GM18499 (cell line): ENCODE measurements around the gene SLCO1A2.

Experiments used
- ATAC-seq: cut with Tn5 transposase; IDR thresholded peaks from one replicate; pipeline ENCODE4 v1.9.1; 2021; ENCODE audit warnings: moderate number of reproducible peaks; ENCODE audit not compliant: insufficient read depth, unreplicated experiment

SLCO1A2 gene

DNA sequence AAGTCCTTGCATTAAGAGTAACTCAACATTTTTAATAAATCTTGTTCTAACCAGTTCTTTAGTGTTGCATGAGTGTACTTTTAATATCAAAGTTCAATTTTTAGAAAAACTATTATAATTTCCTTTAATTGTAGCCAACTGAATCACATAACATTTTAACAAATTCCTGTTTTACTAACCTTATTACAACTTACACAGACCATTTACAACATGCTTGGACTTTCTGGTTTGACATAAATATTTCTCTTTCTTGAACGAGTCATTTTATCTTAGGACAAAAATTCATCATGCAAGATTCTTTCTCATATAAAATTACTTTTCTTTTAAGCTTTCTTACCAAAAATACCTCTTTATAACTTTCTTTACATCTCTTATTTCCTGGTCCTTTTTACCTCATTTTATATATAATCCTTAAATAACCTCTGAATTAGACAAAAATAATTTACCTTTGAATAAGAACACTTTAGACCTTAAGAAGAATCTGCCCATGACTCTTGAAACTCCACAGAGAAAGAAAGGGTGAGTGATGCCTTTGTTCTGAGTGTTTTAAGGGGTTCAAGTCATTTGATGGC, 3.9 kb downstream of the SLCO1A2 start:
- no peak for ATAC-seq

DNA sequence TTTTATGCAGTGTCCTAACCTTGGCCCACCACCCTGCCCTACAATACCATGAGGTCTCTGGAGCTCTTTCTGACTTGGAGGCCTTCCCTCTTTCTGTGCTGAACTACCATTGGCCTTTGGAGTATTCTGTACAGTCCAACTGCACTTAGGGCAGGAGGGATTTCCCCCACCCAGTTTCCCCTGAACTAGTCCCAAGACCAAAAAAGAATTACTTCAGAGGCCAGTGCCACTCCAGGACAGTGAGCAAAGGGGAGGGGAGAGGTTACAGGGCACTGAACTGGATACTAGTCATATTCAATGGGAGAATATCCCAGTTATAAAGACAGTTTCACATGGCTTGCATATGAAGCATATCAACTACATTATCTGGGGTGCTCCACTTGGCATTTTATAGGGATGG, 6.1 kb downstream of the SLCO1A2 start:
- no peak for ATAC-seq

DNA sequence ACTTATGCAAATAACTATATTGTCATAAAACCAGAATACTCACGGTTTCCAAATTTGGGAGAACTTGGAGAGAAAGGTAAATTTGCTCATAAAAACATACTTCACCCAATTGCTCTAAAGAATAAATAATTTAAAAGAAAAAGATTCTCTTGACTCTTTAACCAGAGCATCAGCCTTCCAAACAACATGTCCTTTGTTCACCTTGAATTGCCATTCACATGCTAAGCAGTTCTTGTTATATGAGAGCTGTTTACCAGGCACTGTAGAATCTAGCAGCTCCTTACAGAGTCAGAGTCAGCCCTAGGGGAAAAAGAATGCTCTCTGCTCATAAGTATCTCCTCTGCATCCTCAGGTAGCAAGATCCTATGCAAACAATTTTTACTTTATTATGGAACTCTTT, 10.2 kb downstream of the SLCO1A2 start:
- ATAC-seq = no peak

DNA sequence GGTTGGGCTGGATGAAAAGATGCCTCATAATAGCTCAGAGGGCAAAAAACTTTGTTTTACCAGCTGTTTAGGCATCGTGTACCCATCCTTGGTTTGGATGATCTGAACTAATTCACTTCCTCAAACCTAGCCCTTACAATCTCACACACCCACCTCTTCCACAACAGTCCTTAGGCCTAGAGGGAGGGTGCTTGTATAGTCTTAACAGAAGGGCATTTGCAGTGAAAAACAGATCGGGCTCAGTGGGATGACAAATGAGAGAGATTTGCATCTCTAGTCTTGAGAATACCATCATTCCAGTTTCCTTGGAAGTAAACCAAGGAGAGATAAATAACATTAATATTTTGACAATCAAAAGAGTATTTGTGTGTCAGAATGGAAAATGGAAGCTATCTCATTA, 11.0 kb downstream of the SLCO1A2 start:
- no peak for ATAC-seq

DNA sequence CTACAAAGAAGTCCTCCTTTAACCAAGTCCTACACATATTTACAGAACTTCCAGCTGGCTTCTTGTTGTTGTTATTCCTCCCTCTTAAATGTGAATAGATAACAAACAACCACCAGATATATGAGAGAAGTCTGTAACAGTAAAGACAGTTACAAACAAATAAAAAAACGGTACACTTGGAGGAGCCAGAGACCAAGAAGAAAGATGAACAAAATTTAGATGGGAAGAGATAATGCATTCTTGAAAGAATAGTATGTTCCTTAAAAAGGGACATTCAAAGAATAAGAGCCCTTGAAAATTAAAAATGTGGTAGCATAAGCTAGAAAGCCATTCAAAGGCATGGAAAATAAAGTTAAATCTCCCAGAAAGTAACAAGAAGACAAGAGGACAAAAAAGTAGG, 25.9 kb downstream of the SLCO1A2 start:
- no peak for ATAC-seq

DNA sequence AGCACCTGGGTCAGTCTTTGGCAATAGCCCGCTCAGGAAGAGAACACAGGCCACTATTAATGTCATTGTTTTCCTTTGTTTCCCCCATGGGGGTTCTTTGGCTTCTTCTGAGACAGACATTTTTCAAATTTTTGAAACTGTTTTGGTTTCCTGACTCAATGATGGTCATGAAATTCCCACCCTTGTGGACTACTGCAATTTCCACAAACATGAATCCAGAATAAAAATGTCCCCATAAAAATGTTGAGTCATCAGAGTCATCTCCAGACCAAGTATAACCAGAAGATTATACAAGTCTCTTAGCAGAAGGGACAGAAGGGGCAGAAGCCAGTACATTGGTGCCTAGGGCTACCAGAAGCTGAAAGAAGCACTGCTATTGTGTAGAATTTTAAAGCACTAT, 29.1 kb downstream of the SLCO1A2 start:
- no peak for ATAC-seq

DNA sequence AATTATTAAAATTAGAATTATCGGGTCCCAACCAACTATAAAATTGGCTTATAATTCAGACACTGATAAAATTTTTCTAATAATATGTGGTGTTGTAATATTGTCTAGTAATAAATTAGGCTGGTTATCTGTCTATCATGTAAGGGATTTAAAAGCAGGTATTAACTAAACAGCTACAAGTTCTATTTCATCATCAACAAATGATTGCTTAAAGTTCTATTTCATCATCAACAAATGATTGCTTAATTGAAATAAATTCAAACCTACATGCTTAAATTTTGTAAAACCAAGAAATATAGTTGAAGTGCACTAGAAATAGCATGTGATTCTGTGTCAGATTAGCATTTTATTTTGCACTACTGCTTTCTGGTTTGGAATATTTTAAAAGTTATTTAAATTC, 34.1 kb downstream of the SLCO1A2 start:
- no peak for ATAC-seq

DNA sequence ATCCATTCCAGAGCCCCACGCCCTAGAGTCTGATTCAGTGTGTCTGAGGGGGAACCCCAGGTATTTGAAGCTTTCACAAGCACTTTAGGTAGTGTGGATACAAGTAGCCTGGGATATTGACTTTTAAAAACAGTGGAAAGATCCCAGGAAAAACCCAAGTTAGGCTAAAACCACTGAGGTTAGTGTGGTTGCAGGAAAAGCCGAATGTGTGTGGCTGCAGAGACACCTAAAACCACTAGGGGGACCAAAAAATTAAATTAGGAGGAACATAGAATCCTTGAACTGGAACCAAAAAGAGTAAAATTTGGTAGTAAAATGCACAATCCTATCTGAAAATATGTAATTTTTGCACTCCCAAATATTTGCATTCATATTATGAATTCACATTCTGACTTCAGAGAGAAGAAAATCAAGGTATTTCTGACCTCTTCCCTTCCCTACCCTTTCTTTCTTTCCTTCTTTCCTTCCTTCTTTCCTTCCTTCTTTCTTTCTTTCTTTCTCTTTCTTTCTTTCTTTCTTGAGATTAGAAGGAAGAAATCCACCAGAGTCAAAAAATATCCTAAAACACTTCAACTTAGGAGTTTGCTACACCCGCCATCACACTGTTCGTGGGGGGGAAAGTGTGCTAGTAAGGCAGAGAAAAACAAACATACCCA, 37.8 kb downstream of the SLCO1A2 start:
- ATAC-seq = peak; percentile 56

DNA sequence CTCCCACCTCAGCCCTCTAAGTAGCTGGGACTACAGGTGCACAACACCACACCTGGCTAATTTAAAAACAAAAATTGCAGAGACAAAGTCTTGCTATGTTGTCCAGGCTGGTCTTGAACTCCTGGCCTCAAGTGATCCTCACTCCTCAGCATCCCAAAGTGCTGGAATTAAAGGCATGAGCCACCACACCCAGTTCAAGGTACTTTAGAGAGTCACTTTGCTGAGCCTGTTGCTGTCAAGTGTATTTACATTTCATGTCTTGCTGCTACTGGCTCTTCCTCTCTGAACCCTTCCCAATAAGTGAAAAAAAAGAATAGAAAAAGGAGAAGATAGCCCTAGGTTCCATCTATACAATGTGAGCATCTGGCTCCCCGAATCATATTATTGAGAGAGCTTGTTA, 38.4 kb downstream of the SLCO1A2 start:
- ATAC-seq = no peak

DNA sequence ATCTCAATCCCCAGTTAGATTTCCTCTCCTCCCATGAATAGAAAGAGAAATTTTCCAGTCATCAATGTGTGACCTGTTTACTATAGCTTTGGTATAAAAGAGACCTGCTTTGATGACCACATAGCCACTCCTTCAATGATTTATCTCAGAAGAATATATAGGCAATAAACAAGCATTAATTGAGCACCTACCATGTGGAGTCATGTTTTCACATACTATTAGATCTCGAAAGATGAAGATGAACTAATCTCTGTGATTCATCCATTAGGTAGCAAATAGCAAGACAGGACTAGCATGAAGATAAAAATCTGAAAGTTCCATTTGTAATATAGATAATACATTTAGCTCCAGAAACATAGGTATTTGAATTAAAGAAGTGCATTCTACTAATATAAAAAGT, 40.5 kb downstream of the SLCO1A2 start:
- ATAC-seq = no peak

DNA sequence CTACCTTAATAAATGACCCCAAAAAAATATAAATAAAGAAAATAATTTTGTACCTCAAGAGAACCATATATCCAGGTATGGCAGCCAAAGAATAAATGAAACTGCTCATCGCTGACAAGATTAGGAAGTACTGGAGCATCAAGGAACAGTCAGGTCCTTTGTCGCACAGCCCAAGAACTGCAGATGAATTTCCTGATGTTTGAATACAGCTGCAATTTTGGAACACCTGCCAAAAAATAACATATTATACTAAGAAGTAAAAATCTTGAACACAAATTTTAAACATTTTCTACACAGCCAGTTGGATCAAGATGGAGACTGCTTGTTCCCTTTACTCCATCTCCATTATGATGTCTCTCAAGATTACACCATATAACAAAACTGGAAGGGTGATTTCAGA, 42.6 kb downstream of the SLCO1A2 start:
- ATAC-seq = no peak

DNA sequence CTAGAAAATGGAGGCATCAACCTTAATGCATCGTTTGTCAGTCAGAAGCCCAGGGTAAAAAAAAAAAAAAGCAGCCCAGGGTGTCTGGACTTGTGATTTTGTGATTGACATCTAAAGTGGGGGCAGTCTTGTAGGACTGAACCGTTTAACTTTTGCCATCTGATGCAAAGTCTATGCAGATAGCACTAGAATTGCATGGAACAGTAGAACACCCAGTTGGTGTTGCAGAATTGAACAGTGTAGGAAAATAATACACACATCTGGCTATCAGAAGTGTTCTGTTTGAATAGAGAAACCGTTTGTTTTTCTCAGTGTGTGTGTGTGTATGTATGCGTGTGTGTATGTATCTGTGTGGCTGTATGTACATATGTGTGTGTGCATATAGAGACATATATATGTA, 45.0 kb downstream of the SLCO1A2 start:
- no peak for ATAC-seq

DNA sequence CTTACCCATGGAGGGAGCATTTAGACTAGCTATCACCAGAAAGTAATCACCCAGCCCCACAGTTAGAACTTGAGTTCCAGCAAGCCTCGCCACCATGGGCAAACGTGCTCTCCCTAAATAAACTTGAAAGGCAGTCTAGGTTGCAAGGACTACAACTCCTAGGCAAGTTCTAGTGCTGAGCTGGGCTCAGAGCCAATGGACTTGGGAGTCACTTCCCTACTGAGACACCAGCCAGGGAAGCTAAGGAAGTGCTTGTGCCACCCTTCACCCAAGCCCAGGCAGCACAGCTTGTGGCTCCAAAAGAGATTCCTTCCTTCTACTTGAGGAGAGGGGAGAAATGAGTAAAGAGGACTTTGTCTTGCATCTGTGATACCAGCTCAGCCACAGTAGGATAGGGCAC, 57.9 kb downstream of the SLCO1A2 start:
- ATAC-seq = no peak

DNA sequence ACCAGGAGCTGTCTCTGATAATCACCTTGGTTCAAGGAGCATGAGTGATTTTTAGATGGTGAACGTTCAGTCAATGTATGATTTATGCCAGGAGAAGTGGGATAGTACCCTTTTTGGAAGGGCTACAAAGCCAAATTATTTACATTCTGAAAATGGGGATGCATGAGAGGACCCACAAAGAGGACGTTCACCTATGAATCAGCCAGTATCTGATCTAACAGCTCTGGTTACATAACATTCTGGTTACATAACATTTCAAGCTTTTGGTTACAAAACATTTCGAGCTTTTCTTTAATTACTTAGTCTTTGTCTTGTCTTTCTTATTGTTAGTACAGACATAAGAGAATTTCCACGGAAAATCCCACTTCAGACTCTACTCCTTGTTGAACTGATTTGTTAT, 68.8 kb downstream of the SLCO1A2 start:
- ATAC-seq = no peak

DNA sequence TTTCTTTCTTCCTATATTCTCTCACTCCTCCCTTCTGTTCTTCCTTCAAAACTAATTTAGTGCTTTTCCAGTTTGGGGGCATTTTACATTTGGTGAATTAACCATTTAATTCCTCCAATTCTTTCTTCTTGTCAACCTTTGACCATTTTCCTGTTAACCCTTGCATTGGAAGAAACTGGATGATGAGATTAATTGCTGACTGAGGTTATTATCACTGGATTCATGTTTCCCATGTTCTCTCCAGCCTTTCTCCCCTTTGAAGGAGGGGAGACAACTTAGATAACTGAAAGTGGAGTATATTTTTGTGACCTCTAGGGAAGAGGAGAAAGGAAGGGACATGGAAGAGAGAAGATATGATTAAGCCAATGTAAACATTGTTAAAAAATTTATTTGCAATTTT, 70.5 kb downstream of the SLCO1A2 start:
- ATAC-seq = no peak

DNA sequence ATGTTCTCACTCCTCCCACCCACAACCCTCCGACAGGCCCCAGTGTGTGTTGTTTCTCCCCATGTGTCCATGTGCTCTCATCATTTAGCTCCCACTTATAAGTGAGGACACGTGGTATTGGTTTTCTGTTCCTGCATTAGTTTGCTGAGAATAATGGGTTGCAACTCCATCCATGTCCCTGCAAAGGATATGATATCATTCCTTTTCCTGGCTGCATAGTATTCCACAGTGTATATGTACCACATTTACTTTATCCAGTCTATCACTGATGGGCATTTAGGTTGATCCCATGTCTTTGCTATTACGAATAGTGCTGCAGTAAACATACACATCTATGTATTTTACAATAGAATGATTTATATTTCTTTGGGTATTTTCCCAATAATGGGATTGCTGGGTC, 77.5 kb downstream of the SLCO1A2 start:
- no peak for ATAC-seq

DNA sequence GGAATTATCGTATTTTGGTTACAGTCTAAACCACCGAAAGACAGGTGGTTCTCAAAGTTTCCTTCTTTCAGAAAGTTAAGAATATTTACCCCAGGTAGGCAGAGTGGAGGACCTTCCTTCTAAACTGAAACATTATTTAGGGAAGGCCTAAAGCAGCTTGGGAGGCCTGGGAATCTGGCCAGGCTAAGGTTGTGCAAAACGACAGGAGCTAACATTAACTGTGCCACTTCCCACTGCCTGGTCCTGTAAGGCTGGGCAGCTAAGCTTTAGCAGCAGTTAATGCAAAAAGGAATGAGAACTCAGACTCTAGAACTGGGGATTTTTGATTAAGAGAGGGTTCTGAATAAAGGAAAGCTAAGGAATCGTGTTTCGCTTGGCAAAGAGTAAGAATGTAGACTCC, 82.6 kb downstream of the SLCO1A2 start:
- no peak for ATAC-seq

DNA sequence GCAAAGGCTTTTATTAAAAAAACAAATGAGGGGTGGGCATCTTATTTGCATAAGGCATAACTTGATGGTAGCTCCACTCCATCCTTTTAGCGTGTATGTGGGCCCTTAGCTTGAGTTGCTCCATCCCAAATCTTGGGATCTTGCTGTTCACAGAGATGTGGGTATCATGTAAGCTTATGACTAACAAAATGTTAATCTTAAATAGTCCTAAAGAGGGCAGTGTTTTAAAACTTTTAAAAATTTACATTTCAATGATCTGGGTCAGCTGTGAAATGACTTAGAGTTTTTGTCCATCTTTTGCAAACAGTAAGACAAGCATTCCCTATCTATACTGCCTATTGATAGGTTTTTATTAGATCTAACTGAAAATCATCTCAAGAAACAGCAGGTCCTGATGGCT, 86.0 kb downstream of the SLCO1A2 start:
- peak; percentile 66 for ATAC-seq

DNA sequence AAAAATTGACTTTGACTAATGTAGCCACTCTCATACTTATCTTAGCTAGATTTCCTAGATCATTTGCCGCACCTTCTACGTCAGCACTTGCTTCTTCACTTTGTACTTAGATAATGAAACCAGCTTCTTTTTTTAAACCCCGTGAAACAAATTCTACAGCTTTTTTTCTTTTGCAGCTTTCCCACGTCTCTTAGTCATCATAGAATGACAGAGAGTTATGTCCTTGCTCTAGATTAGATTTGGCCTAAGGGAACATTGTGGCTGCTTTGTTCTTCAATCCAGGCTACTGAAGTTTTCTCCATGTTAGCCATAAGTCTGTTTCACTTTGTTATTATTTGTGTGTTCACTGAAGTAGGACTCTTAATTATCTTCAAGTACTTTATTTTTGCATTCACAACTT, 94.9 kb downstream of the SLCO1A2 start:
- no peak for ATAC-seq

DNA sequence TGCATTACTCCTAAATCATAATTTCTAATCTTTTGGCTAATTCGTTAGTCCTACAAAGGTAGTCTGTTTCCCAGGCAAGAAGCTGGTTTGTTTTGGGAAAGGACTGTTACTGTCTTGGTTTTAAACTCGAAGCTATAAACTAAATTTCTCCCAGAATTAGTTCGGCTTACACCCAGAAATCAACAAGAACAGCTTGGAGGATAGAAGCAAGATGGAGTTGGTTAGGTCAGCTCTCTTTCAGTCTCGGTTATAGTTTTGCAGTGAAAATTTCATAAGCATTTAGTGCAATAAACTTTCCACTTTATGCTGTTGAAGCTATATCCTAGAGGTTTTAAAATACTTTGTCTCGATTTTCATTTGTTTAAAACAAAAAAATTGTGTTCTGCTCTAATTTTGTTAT, 100.3 kb downstream of the SLCO1A2 start:
- ATAC-seq = no peak

DNA sequence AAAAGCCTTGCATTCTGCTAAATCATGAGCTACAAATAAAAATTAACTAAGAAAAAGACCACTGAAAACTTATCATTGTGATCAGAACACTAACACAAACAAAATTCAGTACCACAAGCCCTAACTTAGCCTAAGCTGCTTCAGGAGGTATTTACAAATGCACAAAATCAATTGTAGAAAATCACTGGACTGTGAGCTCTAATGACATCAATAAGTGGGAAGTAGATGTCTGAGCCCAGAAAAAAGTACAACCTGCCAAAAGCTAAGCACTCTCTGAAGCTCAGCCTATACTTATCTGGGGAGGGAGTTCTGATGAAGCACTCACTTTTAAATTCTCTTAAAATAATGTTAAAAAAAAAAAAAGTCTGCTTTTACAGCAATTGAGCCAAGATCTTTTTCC, 110.8 kb downstream of the SLCO1A2 start:
- ATAC-seq = no peak

DNA sequence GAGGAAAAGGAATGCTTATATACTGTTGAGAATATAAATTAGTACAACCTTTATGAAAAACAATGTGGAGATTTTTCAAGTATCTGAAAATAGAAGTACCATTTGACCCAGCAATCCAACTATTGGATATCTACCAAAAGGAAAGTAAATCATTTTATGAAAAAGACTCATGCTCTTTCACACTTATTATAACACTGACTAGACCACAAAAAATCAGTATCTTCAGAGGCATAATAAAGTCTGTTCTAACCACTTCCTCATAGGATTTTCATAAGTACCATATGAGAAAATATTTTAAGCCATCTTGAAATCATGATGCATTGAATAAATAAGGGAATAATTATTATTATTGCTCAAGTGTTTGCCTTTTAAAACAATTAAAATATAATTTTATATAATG, 112.9 kb downstream of the SLCO1A2 start:
- no peak for ATAC-seq

DNA sequence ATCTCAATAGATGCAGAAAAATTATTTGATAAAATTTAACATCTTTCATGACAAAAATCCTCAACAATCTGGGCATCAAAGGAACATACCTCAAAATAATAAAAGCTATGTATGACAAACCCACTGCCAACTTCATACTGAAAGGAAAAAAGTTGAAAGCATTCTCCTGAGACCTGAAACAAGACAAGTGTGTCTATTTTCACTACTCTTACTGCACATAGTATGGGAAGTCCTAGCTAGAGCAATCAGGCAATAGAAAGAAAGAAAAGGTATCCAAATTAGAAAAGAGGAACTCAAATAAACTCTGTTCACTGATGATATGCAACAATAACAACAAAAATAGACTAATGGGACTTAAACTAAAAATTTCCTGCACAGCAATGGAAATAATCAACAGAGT, 113.6 kb downstream of the SLCO1A2 start:
- no peak for ATAC-seq
